K562 (cell line): ENCODE data around the gene MKNK1. TPM values are rescaled to one million over a fixed set of nuclear protein-coding genes. Genes with fewer than 3 reads are reported as not detected.

ENCODE experiments used
- BHLHE40 ChIP-seq: IDR thresholded peaks from 2 replicates; pipeline ENCODE4 v1.6.1; 2011; ENCODE audit warnings: low read length, improper control_type of control experiment
- CBFA2T2 ChIP-seq: fragments of 450-650 bp; conservative IDR thresholded peaks from 2 replicates; pipeline ENCODE4 v1.6.1; 2017; ENCODE audit warnings: mild to moderate bottlenecking
- CHD2 ChIP-seq: IDR thresholded peaks from 2 replicates; pipeline ENCODE4 v1.6.1; 2011; ENCODE audit warnings: low read depth, low read length
- DACH1 ChIP-seq: fragments of 450-650 bp; IDR thresholded peaks from 2 replicates; pipeline ENCODE4 v1.6.1; 2018; ENCODE audit not compliant: partially characterized antibody
- DMBX1 ChIP-seq: fragments of 250-450 bp; sonication (Bioruptor Pico); IDR thresholded peaks from 2 replicates; pipeline ENCODE4 v1.8.0; 2022; ENCODE audit warnings: inconsistent platforms, mild to moderate bottlenecking, moderate library complexity, borderline replicate concordance
- EP400 ChIP-seq: fragments of 450-650 bp; IDR thresholded peaks from 2 replicates; pipeline ENCODE4 v1.6.1; 2017; ENCODE audit warnings: antibody characterized with exemption, mild to moderate bottlenecking, moderate library complexity
- ESRRA ChIP-seq: fragments of 450-650 bp; IDR thresholded peaks from 2 replicates; pipeline ENCODE4 v1.6.1; 2014; ENCODE audit warnings: low read depth, mild to moderate bottlenecking, moderate library complexity, borderline replicate concordance
- FOXP1 ChIP-seq: sonication (generic); formaldehyde crosslinking; IDR thresholded peaks from 2 replicates; pipeline ENCODE4 v1.8.0; 2022; ENCODE audit warnings: mild to moderate bottlenecking, missing genetic modification reagents
- GABPB1 ChIP-seq: sonication (generic); formaldehyde crosslinking; IDR thresholded peaks from 2 replicates; pipeline ENCODE4 v1.8.0; 2022; ENCODE audit warnings: mild to moderate bottlenecking, missing genetic modification reagents
- HDAC1 ChIP-seq, 2 experiments: fragments of 450-650 bp; IDR thresholded peaks; 2 replicates each; pipeline ENCODE4 v1.6.1; 2016 to 2017; ENCODE audit warnings: inconsistent platforms in 1 of 2, mild to moderate bottlenecking in 1 of 2, moderate library complexity in 1 of 2
- HES1 ChIP-seq: fragments of 450-650 bp; IDR thresholded peaks from 2 replicates; pipeline ENCODE4 v1.6.1; 2016; ENCODE audit warnings: low read depth, mild to moderate bottlenecking, moderate library complexity
- JUNB ChIP-seq: fragments of 450-650 bp; formaldehyde crosslinking; conservative IDR thresholded peaks from 2 replicates; pipeline ENCODE4 v1.4.0; 2020; ENCODE audit warnings: mild to moderate bottlenecking
- LARP7 ChIP-seq: fragments of 450-650 bp; IDR thresholded peaks from 2 replicates; pipeline ENCODE4 v1.6.1; 2016
- LCOR ChIP-seq: sonication (generic); formaldehyde crosslinking; IDR thresholded peaks from 2 replicates; pipeline ENCODE4 v1.8.0; 2022; ENCODE audit warnings: mild to moderate bottlenecking, missing genetic modification reagents
- NCOA2 ChIP-seq, 2 experiments: fragments of 450-650 bp; IDR thresholded peaks; 2 replicates each; pipeline ENCODE4 v1.6.1; 2018; ENCODE audit warnings: mild to moderate bottlenecking in 2 of 2, moderate library complexity in 1 of 2; ENCODE audit not compliant: partially characterized antibody in 2 of 2
- NCOA4 ChIP-seq: fragments of 450-650 bp; IDR thresholded peaks from 2 replicates; pipeline ENCODE4 v1.6.1; 2018; ENCODE audit warnings: mild to moderate bottlenecking; ENCODE audit not compliant: partially characterized antibody
- NCOR1 ChIP-seq: fragments of 450-650 bp; IDR thresholded peaks from 2 replicates; pipeline ENCODE4 v1.6.1; 2016; ENCODE audit warnings: mild to moderate bottlenecking, moderate library complexity
- NFE2 ChIP-seq: IDR thresholded peaks from 2 replicates; pipeline ENCODE4 v1.6.1; 2014; ENCODE audit warnings: antibody characterized with exemption, low read depth
- PHTF2 ChIP-seq: fragments of 250-450 bp; sonication (Bioruptor Pico); IDR thresholded peaks from 2 replicates; pipeline ENCODE4 v1.5.0; 2021; ENCODE audit warnings: mild to moderate bottlenecking
- PML ChIP-seq: IDR thresholded peaks from 2 replicates; pipeline ENCODE4 v1.6.1; 2012; ENCODE audit warnings: low read length, inconsistent platforms
- RBM15 ChIP-seq: fragments of 200-400 bp; formaldehyde crosslinking; IDR thresholded peaks from 2 replicates; pipeline ENCODE4 v1.6.1; 2018; ENCODE audit warnings: mild to moderate bottlenecking, low read length, moderate library complexity; ENCODE audit not compliant: insufficient read depth
- SLC30A9 ChIP-seq: fragments of 250-450 bp; sonication (Bioruptor Pico); IDR thresholded peaks from 2 replicates; pipeline ENCODE4 v1.8.0; 2022; ENCODE audit warnings: mild to moderate bottlenecking, moderate library complexity
- SREBF2 ChIP-seq: sonication (generic); formaldehyde crosslinking; IDR thresholded peaks from 2 replicates; pipeline ENCODE4 v1.4.0; 2020; ENCODE audit warnings: mild to moderate bottlenecking, missing genetic modification reagents
- TBP ChIP-seq: optimal IDR thresholded peaks from 2 replicates; pipeline ENCODE3; 2011; ENCODE audit warnings: low read depth, low read length, improper control_type of control experiment
- TEAD4 ChIP-seq, 2 experiments: sonication (generic) in 1 of 2; formaldehyde crosslinking in 1 of 2; IDR thresholded peaks; 2 replicates each; pipeline versions ENCODE4 v1.6.1 to v1.8.0; 2012 to 2022; ENCODE audit warnings: borderline replicate concordance in 1 of 2, inconsistent platforms in 1 of 2, low read length in 1 of 2, mild to moderate bottlenecking in 1 of 2, missing genetic modification reagents in 1 of 2
- TRIM28 ChIP-seq: fragments of 450-650 bp; IDR thresholded peaks from 2 replicates; pipeline ENCODE4 v1.6.1; 2017
- ZKSCAN3 ChIP-seq: fragments of 250-450 bp; sonication (Bioruptor Pico); IDR thresholded peaks from 2 replicates; pipeline ENCODE4 v1.4.0; 2020
- ZNF134 ChIP-seq: fragments of 250-450 bp; sonication (Bioruptor Pico); conservative IDR thresholded peaks from 2 replicates; pipeline ENCODE4 v1.4.0; 2020
- ZNF197 ChIP-seq: fragments of 200-800 bp; sonication (Bioruptor generic); IDR thresholded peaks from 2 replicates; pipeline ENCODE4 v1.6.1; 2016; ENCODE audit warnings: low read depth, missing genetic modification characterization, missing compliant biosample characterization
- ZNF280A ChIP-seq: fragments of 450-650 bp; IDR thresholded peaks from 2 replicates; pipeline ENCODE4 v1.6.1; 2018; ENCODE audit warnings: mild to moderate bottlenecking, low read depth; ENCODE audit not compliant: partially characterized antibody
- ZNF780A ChIP-seq: fragments of 250-450 bp; sonication (Bioruptor Pico); IDR thresholded peaks from 2 replicates; pipeline ENCODE4 v1.5.0; 2021; ENCODE audit warnings: mild to moderate bottlenecking
- polyA plus RNA-seq, 8 experiments: library from polyadenylated mRNA; depleted of rRNA in 4 of 8; stranded (reverse) in 5 of 8; unstranded in 3 of 8; fragments of >200 nt; fragmentation: Nextera tagmentation in 2 of 8; fragmentation: Illumina TruSeq in 1 of 8; extraction: Ambion mirVana in 2 of 8; extraction: Trizol in 1 of 8; gene quantifications; 2 replicates each; pipeline versions ENCODE4 v1.2.1 to v1.2.3, GENCODE V29; 2011 to 2014; ENCODE audit warnings: inconsistent platforms in 1 of 8, missing spikeins in 1 of 8
- total RNA-seq, 7 experiments: library from RNA; depleted of rRNA in 6 of 7; stranded (reverse); fragments of >200 nt in 6 of 7; fragmentation: Illumina TruSeq in 2 of 7; extraction: Trizol in 2 of 7; gene quantifications; 2 replicates each; pipeline versions ENCODE4 v1.2.1 to v1.2.3, GENCODE V29; 2011 to 2021; ENCODE audit warnings: low replicate concordance in 1 of 7

Gene MKNK1
- total and polyA plus RNA-seq, 9 of the 15 experiments (the other 6 are each of a cell fraction or from before 2014, with no cell fraction given): 27.7 to 51.3 (median 43.7) TPM

GRCh38 chr1:46522184-46522968 lies 81.7 kb downstream of the MKNK1 start (continued):
- no peak for TF ChIP-seq SLC30A9 (CRISPR knock-in tag)
- TF ChIP-seq ZNF197 (CRISPR knock-in tag): no peak
- TF ChIP-seq ESRRA: peak; percentile 82
- TF ChIP-seq GABPB1 (CRISPR knock-in tag): peak; percentile 63
- TF ChIP-seq LCOR (CRISPR knock-in tag): no peak; the same call in none of the 2 replicates
- no peak for TF ChIP-seq NCOA2 (IDR thresholded peaks at IDR 0.05; ENCODE audit: partially characterized antibody in 2 of 2)
- peak; percentile 98 for TF ChIP-seq BHLHE40
- peak; percentile 98 for TF ChIP-seq NCOR1
- peak; percentile 99 for TF ChIP-seq TEAD4 (IDR thresholded peaks at IDR 0.05; ENCODE audit: low read length)
- no peak for TF ChIP-seq TEAD4 (CRISPR knock-in tag; IDR thresholded peaks at IDR 0.05; ENCODE audit: borderline replicate concordance)
- peak; percentile 91 for TF ChIP-seq EP400
- no peak for TF ChIP-seq ZKSCAN3 (CRISPR knock-in tag)
- TF ChIP-seq PHTF2: no peak
- no peak for TF ChIP-seq ZNF280A
- peak; percentile 72 for TF ChIP-seq NFE2
- TF ChIP-seq CBFA2T2: peak; percentile 94
- TF ChIP-seq DACH1: peak; percentile 89
- TF ChIP-seq ZNF780A (CRISPR knock-in tag): no peak
- TF ChIP-seq HDAC1 (IDR thresholded peaks at IDR 0.05): peak; percentile 82 to 98
- peak; percentile 53; the same call in 1 of the 2 replicates for TF ChIP-seq CHD2
- no peak for TF ChIP-seq SREBF2
- no peak for TF ChIP-seq LARP7
- TF ChIP-seq JUNB (CRISPR knock-in tag): no peak
- TF ChIP-seq PML: peak; percentile 91
- TF ChIP-seq TBP: peak; percentile 33
- TF ChIP-seq NCOA4: no peak
- TF ChIP-seq TRIM28: peak; percentile 65; the same call in 1 of the 2 replicates
- peak; percentile 60; the same call in 1 of the 2 replicates for TF ChIP-seq FOXP1 (CRISPR knock-in tag)
- TF ChIP-seq RBM15: no peak
- no peak for TF ChIP-seq ZNF134 (CRISPR knock-in tag)
- peak; percentile 61; the same call in 1 of the 2 replicates for TF ChIP-seq DMBX1 (CRISPR knock-in tag)
- peak; percentile 93 for TF ChIP-seq HES1
